HL-60 (cell line): Measurements from ENCODE around the gene PMIS2.

Experiments used
- DNase-seq, 2 experiments: peaks; one replicate each; pipeline ENCODE4 v3.0.0-alpha.2; 2010 to 2020; ENCODE audit warnings: low read depth in 1 of 2, low spot score in 1 of 2
- H3K27ac ChIP-seq: fragments of 250-450 bp; sonication (Bioruptor Pico); replicated peaks from 2 replicates; pipeline ENCODE4 v1.5.1; 2020; ENCODE audit warnings: mild to moderate bottlenecking, moderate library complexity
- H3K27me3 ChIP-seq: fragments of 250-450 bp; sonication (Bioruptor Pico); 2 replicates; pipeline ENCODE4 v1.5.1; 2021; ENCODE audit warnings: mild to moderate bottlenecking, moderate library complexity; ENCODE audit not compliant: insufficient read depth, poor library complexity, severe bottlenecking
- H3K4me3 ChIP-seq: replicated peaks from 2 replicates; pipeline ENCODE4 v1.5.1; 2011; ENCODE audit warnings: mild to moderate bottlenecking, control low read depth, low read length; ENCODE audit not compliant: insufficient read depth
- CTCF ChIP-seq: IDR thresholded peaks from one replicate; pipeline ENCODE4 v1.5.1; 2011; ENCODE audit warnings: low read length, control low read depth, inconsistent platforms; ENCODE audit not compliant: insufficient read depth
- GABPA ChIP-seq: IDR thresholded peaks from 2 replicates; pipeline ENCODE4 v1.6.1; 2012; ENCODE audit warnings: low read depth
- POLR2AphosphoS5 ChIP-seq: IDR thresholded peaks from 2 replicates; pipeline ENCODE4 v1.6.1; 2012; ENCODE audit warnings: low read depth
- REST ChIP-seq: IDR thresholded peaks from 2 replicates; pipeline ENCODE4 v1.6.1; 2012; ENCODE audit warnings: low read depth; ENCODE audit not compliant: insufficient replicate concordance
- SPI1 ChIP-seq: IDR thresholded peaks from 2 replicates; pipeline ENCODE4 v1.6.1; 2012; ENCODE audit warnings: low read depth, mild to moderate bottlenecking, borderline replicate concordance

PMIS2 gene

GRCh38 chr19:35636651-35637050 is 50.7 kb downstream of the PMIS2 start:
- DNase-seq: no peak
- no peaks in the 10 kb centered on the region for H3K27me3 ChIP-seq
- H3K4me3 ChIP-seq: no peak overlapping the region
- H3K27ac ChIP-seq: no peak overlapping the region
- no peak for TF ChIP-seq REST
- no peak for TF ChIP-seq GABPA
- TF ChIP-seq SPI1: no peak
- no peak for TF ChIP-seq CTCF
- TF ChIP-seq POLR2AphosphoS5: no peak
